Lower leg skin (tissue), 4 donors: Measurements from ENCODE around the gene MAB21L3. TPM values are rescaled to one million over a fixed set of nuclear protein-coding genes. Genes with fewer than 3 reads are reported as not detected.

Experiments used
- DNase-seq, 2 donors: peaks; one replicate each; pipeline ENCODE4 v3.0.0-alpha.2; 2019; ENCODE audit warnings: low spot score in 2 of 2
- H3K4me3 ChIP-seq: fragments of 200-600 bp; sonication (generic); 2 replicates; pipeline ENCODE4 v1.5.1; 2017; ENCODE audit warnings: mild to moderate bottlenecking, low read depth; ENCODE audit not compliant: poor library complexity, severe bottlenecking
- CTCF ChIP-seq, 3 donors: fragments of 450-650 bp; IDR thresholded peaks; one replicate each; pipeline ENCODE4 v1.5.1; 2016; ENCODE audit warnings: antibody characterized with exemption in 3 of 3, mild to moderate bottlenecking in 3 of 3, moderate library complexity in 2 of 3
- POLR2A ChIP-seq, 2 donors: fragments of 450-650 bp; IDR thresholded peaks; one replicate each; pipeline ENCODE4 v1.6.1; 2016 to 2017; ENCODE audit warnings: antibody characterized with exemption in 2 of 2, mild to moderate bottlenecking in 1 of 2, moderate library complexity in 1 of 2
- WGBS, 2 donors: methylation state at CpG; one replicate each; pipeline ENCODE4 v1.1.5; 2018; 5-methylcytosine and 5-hydroxymethylcytosine counted together
- intact Hi-C: fragments of 100-400 bp; cut with DNase I; formaldehyde crosslinking; loops from one replicate; pipeline ENCODE4 v1.15.0; 2023; ENCODE audit warnings: low total_unique reads
- total RNA-seq, 4 donors: library from RNA; depleted of rRNA; stranded (reverse); fragments of >200 nt; gene quantifications; one replicate each; pipeline ENCODE4 v1.1.0, GENCODE V29; 2016

Gene MAB21L3
- total RNA-seq, 4 donors from 2014 or later = 17.7 to 27.1 (median 23.4) TPM

- no peak for DNase-seq
- 96 to 100% methylated on average over 1 of the region's 1 CpG for WGBS, 2 donors
- no peak overlapping the region for H3K4me3 ChIP-seq
- no peak for TF ChIP-seq POLR2A (IDR thresholded peaks at IDR 0.05)
- no peak for TF ChIP-seq CTCF (IDR thresholded peaks at IDR 0.05)
- intact Hi-C loops = no loop called here
Measured at GRCh38 chr1:116091083-116091482, 20.1 kb upstream of the MAB21L3 start.

- H3K4me3 ChIP-seq = no peak overlapping the region
- 59 to 61% methylated on average over 3 of the region's 3 CpGs for WGBS, 2 donors
- intact Hi-C loops = no loop called here
- TF ChIP-seq CTCF (IDR thresholded peaks at IDR 0.05) (no peak), POLR2A (IDR thresholded peaks at IDR 0.05) (no peak)
- no peak for DNase-seq
Measured at GRCh38 chr1:116092752-116093489, 18.3 kb upstream of the MAB21L3 start.

- H3K4me3 ChIP-seq = no peak overlapping the region
- intact Hi-C loops = no loop called here
- DNase-seq = no peak
- TF ChIP-seq CTCF (IDR thresholded peaks at IDR 0.05) = no peak
- TF ChIP-seq POLR2A (IDR thresholded peaks at IDR 0.05) = no peak
Measured at GRCh38 chr1:116095027-116095426, 16.2 kb upstream of the MAB21L3 start.

- DNase-seq = no peak
- no peak for TF ChIP-seq POLR2A (IDR thresholded peaks at IDR 0.05)
- no peak for TF ChIP-seq CTCF (IDR thresholded peaks at IDR 0.05)
- 65 to 78% methylated on average over 1 of the region's 1 CpG for WGBS, 2 donors
- intact Hi-C loops = no loop called here
- no peak overlapping the region for H3K4me3 ChIP-seq
Measured at GRCh38 chr1:116096013-116096618, 15.1 kb upstream of the MAB21L3 start.

GRCh38 chr1:116097626-116098025 is 13.6 kb upstream of the MAB21L3 start:
- no peak for TF ChIP-seq POLR2A (IDR thresholded peaks at IDR 0.05)
- no peak for TF ChIP-seq CTCF (IDR thresholded peaks at IDR 0.05)
- intact Hi-C loops = no loop called here
- WGBS, 2 donors = 50 to 75% methylated on average over 1 of the region's 1 CpG
- no peak overlapping the region for H3K4me3 ChIP-seq
- DNase-seq = no peak
